Fibroblast of skin of back (primary cell): ENCODE data around the gene NCOA4.
"Not testable (repeated sequence)": the region's sequence is repeated elsewhere in the genome, so short reads cannot be mapped to it uniquely, and the experiment has no call there.

Experiments used
- DNase-seq: peaks from one replicate; pipeline ENCODE4 v3.0.0-alpha.2; 2013

The NCOA4 gene

DNA sequence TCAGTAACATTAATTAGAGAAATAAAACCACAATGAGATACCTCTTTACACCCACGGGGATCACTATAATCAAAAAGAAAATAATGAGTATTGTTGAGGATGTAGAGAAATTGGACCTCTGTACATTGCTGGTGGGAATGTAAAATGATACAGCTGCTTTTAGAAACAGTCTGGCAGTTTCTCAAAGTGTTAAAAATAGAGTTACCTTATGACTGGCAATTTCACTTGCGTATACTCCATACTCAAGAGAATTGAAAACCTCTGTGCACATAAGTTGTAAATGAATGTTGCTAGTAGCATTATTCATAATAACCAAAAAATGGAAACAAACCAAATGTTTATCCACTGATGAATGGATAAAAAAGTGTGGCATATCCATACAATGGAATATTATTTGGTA is 51.9 kb downstream of the NCOA4 start:
- not testable (repeated sequence) for DNase-seq

DNA sequence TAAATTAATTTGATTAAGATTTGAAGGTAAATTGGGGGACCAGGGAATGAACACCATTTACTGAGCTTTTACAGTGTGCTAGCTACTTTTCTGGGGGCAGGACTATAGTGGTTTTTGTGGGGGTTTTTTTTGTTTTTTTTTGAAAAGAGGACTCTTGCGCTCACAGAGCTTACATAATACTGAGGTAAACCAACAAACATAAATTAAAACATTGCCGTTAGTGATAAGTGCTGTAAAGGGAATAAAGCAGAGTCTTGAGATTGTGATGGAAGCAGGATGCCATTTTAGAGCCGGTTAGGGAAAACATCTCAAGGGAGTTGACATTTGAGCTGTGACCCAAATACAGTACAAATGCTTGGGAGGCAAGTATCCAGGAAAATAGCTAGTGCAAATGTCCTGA is 56.4 kb downstream of the NCOA4 start:
- not testable (repeated sequence) for DNase-seq

DNA sequence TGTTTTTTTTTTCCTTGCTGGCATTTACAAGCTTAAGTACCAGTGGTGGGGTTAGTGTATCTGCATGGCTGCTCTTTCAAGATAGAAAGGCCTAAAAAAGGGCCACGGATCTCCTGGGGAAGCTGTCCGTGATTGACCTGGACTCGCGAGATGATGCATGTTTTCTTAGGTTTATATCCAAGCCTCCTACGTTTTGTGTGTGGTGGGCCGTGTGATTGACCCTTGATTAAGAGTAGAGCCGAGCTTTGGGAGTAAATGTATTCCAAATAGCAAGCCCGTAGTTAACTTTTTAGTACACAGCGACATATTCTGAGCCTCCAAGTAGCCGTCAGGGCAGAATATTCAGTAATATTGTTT is 57.6 kb downstream of the NCOA4 start:
- DNase-seq: peak; percentile 6

DNA sequence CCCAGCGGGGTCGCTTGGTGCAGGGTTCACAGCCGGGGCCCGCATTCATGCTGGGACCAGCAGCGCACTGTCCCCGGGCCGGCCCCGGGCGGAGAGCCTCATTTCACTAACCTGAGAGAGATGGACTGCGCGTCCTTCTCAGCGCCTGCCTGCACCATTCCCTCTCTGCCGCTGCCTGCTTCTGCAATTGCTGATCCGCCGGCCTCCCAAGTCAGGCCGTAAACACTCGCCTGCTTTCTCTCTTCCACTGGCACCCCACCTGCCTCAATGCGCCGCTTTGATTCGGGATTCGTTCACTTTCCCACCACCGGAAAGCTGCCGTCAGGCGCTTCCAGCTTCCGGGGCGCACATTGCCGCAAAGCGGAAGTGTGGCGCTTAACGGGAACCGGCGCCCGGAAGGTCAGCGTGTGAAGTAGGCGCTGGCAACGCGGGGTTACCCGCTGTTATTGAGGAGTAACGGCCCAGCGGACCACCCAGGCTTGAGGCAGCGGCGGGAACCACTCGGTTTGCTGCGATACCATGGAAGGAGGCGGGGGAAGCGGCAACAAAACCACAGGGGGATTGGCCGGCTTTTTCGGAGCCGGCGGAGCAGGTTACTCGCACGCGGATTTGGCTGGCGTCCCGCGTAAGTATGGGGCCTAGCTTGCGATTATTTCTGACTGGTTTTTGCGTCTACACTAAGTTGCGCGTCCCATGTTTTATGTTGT is 58.2 kb downstream of the NCOA4 start, which contains the start of gene TIMM23:
TSS of gene TIMM23 (plus strand) at position 384 of the 707 bp plus-strand sequence. CDS start at position 520, 136 bp downstream.
- DNase-seq: peak; percentile 87

DNA sequence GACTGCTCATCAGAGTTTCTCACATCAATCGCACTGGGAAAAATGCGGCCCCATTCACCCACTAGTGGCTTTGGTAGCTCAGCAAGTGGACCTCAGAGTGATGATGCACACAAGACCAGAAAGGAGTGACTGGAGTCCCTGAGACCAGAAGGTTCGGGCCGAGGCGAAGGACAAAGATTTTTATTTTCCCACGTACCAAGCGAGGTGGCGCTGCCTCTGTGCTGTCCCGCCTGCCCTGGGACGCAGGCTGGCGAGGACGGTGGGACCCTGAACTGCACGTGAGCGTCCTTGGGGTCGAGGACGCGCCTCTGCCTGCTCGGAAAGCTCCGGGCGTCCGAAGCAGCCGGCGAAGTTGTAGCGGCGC is 58.7 kb downstream of the NCOA4 start:
- DNase-seq: not testable (repeated sequence)

DNA sequence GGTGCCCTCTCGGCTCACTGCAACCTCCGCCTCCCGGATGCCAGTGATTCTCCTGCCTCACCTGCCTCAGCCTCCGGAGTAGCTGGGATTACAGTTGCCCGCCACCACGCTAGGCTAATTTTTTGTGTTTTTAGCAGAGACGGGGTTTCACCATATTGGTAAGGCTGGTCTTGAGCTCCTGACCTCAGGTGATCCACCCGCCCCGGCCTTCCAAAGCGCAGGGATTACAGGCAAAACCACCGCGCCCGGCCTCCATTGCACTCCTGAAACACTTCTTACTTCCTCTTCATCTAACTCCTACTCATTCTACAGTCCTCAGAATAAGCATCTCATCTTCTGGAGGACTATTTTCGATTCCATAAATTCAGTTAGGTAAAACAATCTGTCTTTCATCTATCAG is 59.4 kb downstream of the NCOA4 start:
- not testable (repeated sequence) for DNase-seq

DNA sequence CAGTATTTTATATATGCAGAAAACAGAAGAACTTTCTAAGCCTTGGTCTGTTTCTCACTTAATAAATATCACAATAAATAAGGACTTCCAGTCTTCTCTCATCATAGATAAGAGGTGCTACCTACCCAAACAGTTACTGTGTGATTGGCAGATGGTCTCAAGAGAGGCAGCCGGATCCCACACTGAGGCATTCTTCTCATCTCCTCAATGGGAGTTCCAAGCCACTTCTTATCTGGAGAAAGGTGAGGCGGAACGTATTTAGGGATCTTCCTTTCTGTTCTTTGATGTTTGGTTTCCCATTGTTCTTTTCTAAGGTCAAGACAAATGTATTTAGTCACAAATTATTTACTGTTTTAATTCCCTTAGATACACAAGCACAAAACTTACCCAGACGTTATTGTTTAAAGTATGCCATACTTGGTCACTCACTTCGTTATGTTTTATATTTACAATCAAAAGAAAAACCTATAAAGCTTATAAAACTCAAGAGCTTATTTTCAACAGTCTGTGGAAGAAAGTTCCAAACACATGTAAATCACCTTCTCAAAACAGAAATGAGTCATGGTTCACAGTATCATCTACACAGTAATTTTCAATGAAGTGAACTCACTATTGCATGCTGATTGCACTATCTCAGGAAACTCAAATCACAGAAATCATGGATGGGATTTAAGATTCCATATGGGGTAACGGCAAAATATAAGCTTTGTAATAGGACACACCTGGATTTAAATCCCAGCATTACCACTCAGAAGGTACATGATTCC is 67.6 kb downstream of the NCOA4 start:
- not testable (repeated sequence) for DNase-seq

DNA sequence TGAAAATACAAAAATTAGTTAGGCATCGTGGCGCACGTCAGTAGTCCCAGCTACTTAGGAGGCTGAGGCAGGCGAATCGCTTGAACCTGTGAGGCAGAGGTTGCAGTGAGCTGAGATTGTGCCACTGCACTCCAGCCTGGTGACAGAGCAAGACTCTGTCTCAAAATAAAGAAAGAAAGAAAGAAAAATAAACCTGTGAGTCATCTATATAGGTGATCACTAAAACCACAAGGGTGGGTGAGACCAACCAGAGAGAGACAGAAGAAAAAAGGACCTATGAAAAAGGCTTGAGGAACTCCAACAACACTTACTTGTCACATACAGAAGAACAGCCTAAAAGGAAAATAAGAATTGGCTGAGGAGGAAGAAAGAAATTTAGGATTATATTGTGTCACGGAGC is 72.5 kb downstream of the NCOA4 start:
- not testable (repeated sequence) for DNase-seq

DNA sequence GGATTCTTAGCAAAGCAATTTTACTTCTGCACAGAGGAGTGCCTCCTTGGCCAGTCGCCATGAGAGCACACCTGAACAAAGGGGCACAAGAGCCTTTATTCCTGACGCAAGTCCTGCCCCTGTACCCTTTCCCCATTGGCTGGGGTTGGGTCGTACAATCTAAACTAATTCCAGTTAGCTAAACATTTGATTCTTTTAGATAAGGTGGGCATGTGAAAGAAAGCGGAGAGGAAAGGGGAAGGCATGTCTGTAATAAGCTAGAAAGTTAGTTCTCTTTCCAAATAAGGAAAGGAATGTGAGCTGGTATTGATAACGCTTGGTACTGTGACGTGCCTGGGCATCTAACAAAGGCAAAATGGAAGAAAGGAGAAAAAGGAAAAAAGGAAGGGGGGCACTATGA is 73.8 kb downstream of the NCOA4 start:
- DNase-seq: not testable (repeated sequence)
